GM12878 (cell line): ENCODE results near the gene PURA. TPM values are rescaled to one million over a fixed set of nuclear protein-coding genes. Genes with fewer than 3 reads are reported as not detected.

ENCODE experiments used
- ATAC-seq: fragments of 200-7000 bp; cut with Tn5 transposase; 3 replicates; pipeline ENCODE4 v1.9.1; 2020; ENCODE audit warnings: mild to moderate bottlenecking, moderate library complexity
- BruUV-seq: library from RNA; stranded (reverse); fragments of 400-500 nt; replicated peaks from 2 replicates; lab custom pipeline; 2021; lab: Mats Ljungman, UMichigan
- CTCF ChIA-PET: fragments of 300-600 bp; sonication (Branson Sonifier 250); formaldehyde crosslinking; extraction: SDS; loops from one replicate; lab custom pipeline; 2021; ENCODE audit warnings: inconsistent platforms; lab: Yijun Ruan, JAX
- POLR2A ChIA-PET: fragments of 350-600 bp; formaldehyde crosslinking; extraction: SDS; loops from one replicate; lab custom pipeline; 2021; ENCODE audit warnings: inconsistent platforms; lab: Charles Lee
- RAD21 ChIA-PET: fragments of 300-600 bp; sonication (Branson Sonifier 250); formaldehyde crosslinking; loops from one replicate; lab custom pipeline; 2023; ENCODE audit warnings: antibody characterized with exemption; ENCODE audit not compliant: unreplicated experiment; lab: Charles Lee
- SMC1A ChIA-PET: fragments of 300-600 bp; sonication (Branson Sonifier 250); formaldehyde crosslinking; loops from one replicate; lab custom pipeline; 2023; ENCODE audit not compliant: unreplicated experiment, uncharacterized antibody; lab: Charles Lee
- DNase-seq: peaks from one replicate; pipeline ENCODE4 v3.0.0-alpha.2; 2011; ENCODE audit warnings: low read depth, low spot score
- FAIRE-seq: peaks from 3 replicates; lab custom pipeline; 2011; peaks lifted over from hg19 to GRCh38; lab: Jason Lieb, UNC
- H2AFZ ChIP-seq: 2 replicates; pipeline ENCODE4 v1.6.0; 2011; ENCODE audit warnings: low read depth, low read length, control low read depth; ENCODE audit not compliant: control insufficient read depth
- H3K27ac ChIP-seq: 2 replicates; pipeline ENCODE4 v1.5.1; 2011; ENCODE audit warnings: control low read depth; ENCODE audit not compliant: control insufficient read depth, insufficient read depth
- H3K27me3 ChIP-seq, 2 experiments: replicated peaks in 1 of 2; 2 replicates each; pipeline versions ENCODE4 v1.6.0 to v1.6.1; 2011; ENCODE audit warnings: low read length in 1 of 2; ENCODE audit not compliant: control insufficient read depth in 2 of 2, insufficient read depth in 2 of 2
- H3K36me3 ChIP-seq, 2 experiments: 2 replicates each; pipeline ENCODE4 v1.5.1; 2011; ENCODE audit warnings: low read length in 1 of 2; ENCODE audit not compliant: control insufficient read depth in 2 of 2, insufficient read depth in 2 of 2
- H3K4me1 ChIP-seq: 2 replicates; pipeline ENCODE4 v1.6.1; 2011; ENCODE audit warnings: mild to moderate bottlenecking, low read length, moderate library complexity, mixed read lengths; ENCODE audit not compliant: control insufficient read depth, insufficient read depth
- H3K4me2 ChIP-seq: 2 replicates; pipeline ENCODE4 v1.6.0; 2011; ENCODE audit warnings: control low read depth; ENCODE audit not compliant: control insufficient read depth, insufficient read depth
- H3K4me3 ChIP-seq: fragments of 200-600 bp; sonication (generic); 2 replicates; pipeline ENCODE4 v1.5.1; 2016
- H3K79me2 ChIP-seq: 2 replicates; pipeline ENCODE4 v1.6.0; 2011; ENCODE audit warnings: low read length; ENCODE audit not compliant: control insufficient read depth, insufficient read depth
- H3K9ac ChIP-seq: 2 replicates; pipeline ENCODE4 v1.8.0; 2011; ENCODE audit warnings: low read length, control low read depth, mixed read lengths; ENCODE audit not compliant: control insufficient read depth, insufficient read depth
- H3K9me3 ChIP-seq: replicated peaks from 3 replicates; pipeline ENCODE4 v1.5.1; 2011; ENCODE audit warnings: mild to moderate bottlenecking, low read length; ENCODE audit not compliant: control insufficient read depth, insufficient read depth
- H4K20me1 ChIP-seq: 2 replicates; pipeline ENCODE4 v1.6.0; 2011; ENCODE audit not compliant: control insufficient read depth, insufficient read depth
- CHD2 ChIP-seq: IDR thresholded peaks from 2 replicates; pipeline ENCODE4 v1.6.1; 2011; ENCODE audit warnings: low read depth, low read length, improper control_type of control experiment, borderline replicate concordance
- CTCF ChIP-seq, 3 experiments: IDR thresholded peaks in 2 of 3; conservative IDR thresholded peaks in 1 of 3; 2 replicates each; pipeline ENCODE4 v1.5.1; 2011; ENCODE audit warnings: low read depth in 3 of 3, low read length in 3 of 3, mild to moderate bottlenecking in 3 of 3, control low read depth in 2 of 3, moderate library complexity in 2 of 3, inconsistent platforms in 1 of 3, mixed read lengths in 1 of 3; ENCODE audit not compliant: control insufficient read depth in 2 of 3, insufficient read depth in 1 of 3; ENCODE audit errors: extremely low read depth in 1 of 3
- E2F4 ChIP-seq: IDR thresholded peaks from 2 replicates; pipeline ENCODE4 v1.6.1; 2012; ENCODE audit warnings: low read depth, low read length, improper control_type of control experiment
- FOS ChIP-seq: IDR thresholded peaks from 3 replicates; pipeline ENCODE4 v1.6.1; 2011; ENCODE audit warnings: borderline replicate concordance; ENCODE audit not compliant: insufficient read length; ENCODE audit errors: extremely low read depth
- MAX ChIP-seq: IDR thresholded peaks from 2 replicates; pipeline ENCODE4 v1.6.1; 2012; ENCODE audit warnings: low read depth, low read length, improper control_type of control experiment
- NR2F1 ChIP-seq: fragments of 450-650 bp; conservative IDR thresholded peaks from 2 replicates; pipeline ENCODE4 v1.6.1; 2017; ENCODE audit warnings: mild to moderate bottlenecking
- NRF1 ChIP-seq: conservative IDR thresholded peaks from 2 replicates; pipeline ENCODE4 v1.6.1; 2011; ENCODE audit warnings: mild to moderate bottlenecking, low read depth, low read length, improper control_type of control experiment
- PML ChIP-seq: IDR thresholded peaks from 2 replicates; pipeline ENCODE4 v1.6.1; 2012; ENCODE audit warnings: low read length, inconsistent platforms
- SMARCA5 ChIP-seq: fragments of 450-650 bp; IDR thresholded peaks from 2 replicates; pipeline ENCODE4 v1.6.1; 2017; ENCODE audit warnings: mild to moderate bottlenecking
- SREBF1 ChIP-seq: IDR thresholded peaks from 2 replicates; pipeline ENCODE4 v1.6.1; 2012; ENCODE audit warnings: mild to moderate bottlenecking, low read length
- ZBTB33 ChIP-seq: fragments of 450-650 bp; IDR thresholded peaks from 2 replicates; pipeline ENCODE4 v1.6.1; 2017; ENCODE audit warnings: mild to moderate bottlenecking
- ZNF687 ChIP-seq: fragments of 450-650 bp; IDR thresholded peaks from 2 replicates; pipeline ENCODE4 v1.6.1; 2017; ENCODE audit warnings: mild to moderate bottlenecking, moderate library complexity
- WGBS: methylation state at CpG from one replicate; pipeline ENCODE4 v1.1.6; 2016; ENCODE audit warnings: low lambda C conversion rate; ENCODE audit not compliant: insufficient replicate concordance, insufficient coverage; ENCODE audit errors: missing lambda C conversion rate; 5-methylcytosine and 5-hydroxymethylcytosine counted together
- in situ Hi-C: fragments of 300-500 bp; cut with MboI; formaldehyde crosslinking; loops from 9 replicates; pipeline ENCODE4 v1.14.3; 2018; ENCODE audit warnings: mixed read lengths
- intact Hi-C: fragments of 100-400 bp; cut with micrococcal nuclease; formaldehyde crosslinking; loops from one replicate; pipeline ENCODE4 v1.14.2; 2022; ENCODE audit not compliant: unreplicated experiment
- polyA plus RNA-seq, 11 experiments: library from polyadenylated mRNA; depleted of rRNA in 4 of 11; unstranded in 6 of 11; stranded (reverse) in 5 of 11; fragments of >200 nt; fragmentation: Nextera tagmentation in 4 of 11; fragmentation: Illumina TruSeq in 1 of 11; extraction: Ambion mirVana in 4 of 11; extraction: Trizol in 1 of 11; gene quantifications; 1 replicate in 1 of 11; 2 replicates in 10 of 11; pipeline versions ENCODE4 v1.2.1 to v1.2.3, GENCODE V29; 2011 to 2016; ENCODE audit warnings: inconsistent platforms in 2 of 11, missing spikeins in 2 of 11, low read depth in 1 of 11
- total RNA-seq, 4 experiments: library from RNA; depleted of rRNA in 3 of 4; stranded (reverse); fragments of >200 nt in 3 of 4; fragmentation: Illumina TruSeq in 1 of 4; extraction: Trizol in 1 of 4; gene quantifications; 2 replicates each; pipeline versions ENCODE4 v1.2.1 to v1.2.3, GENCODE V29; 2013 to 2021

The PURA gene
- total and polyA plus RNA-seq, 10 of the 15 experiments (the other 5 are each of a cell fraction or from before 2014, with no cell fraction given) = 3.3 to 11.8 (median 5.8) TPM

- intact Hi-C loops = no loop called here
- peaks cover 5% of the 10 kb centered on the region for H3K79me2 ChIP-seq
- H3K4me2 ChIP-seq = no peak overlapping the region
- TF ChIP-seq ZBTB33 = no peak
- TF ChIP-seq SMARCA5 = no peak
- TF ChIP-seq SREBF1 = no peak
- TF ChIP-seq E2F4 = no peak
- TF ChIP-seq ZNF687 = no peak
- TF ChIP-seq CHD2 = no peak
- no peak for TF ChIP-seq FOS
- TF ChIP-seq CTCF (IDR thresholded peaks at IDR 0.05 in 2 of 3, conservative IDR thresholded peaks at IDR 0.05 in 1 of 3; ENCODE audit: control insufficient read depth in 2 of 3, extremely low read depth in 1 of 3, insufficient read depth in 1 of 3, low read depth in 3 of 3, low read length in 3 of 3) = no peak
- no peak for TF ChIP-seq MAX
- no peak for TF ChIP-seq PML
- TF ChIP-seq NRF1 = no peak
- no peak for TF ChIP-seq NR2F1
- no peak overlapping the region for H2AFZ ChIP-seq
- H3K27ac ChIP-seq = no peak overlapping the region
- ChIA-PET POLR2A (no interaction called here), RAD21 (no interaction called here), CTCF (interaction anchor here (1.1 to 4.7 kb wide), 5 partner anchors 10 to 40 kb away, joined by 3 to 31 read pairs (median 10); no protein-coding TSS in a partner anchor), SMC1A (interaction anchor here (0.6 to 1.3 kb wide), 4 partner anchors 9 to 31 kb away, joined by 3 to 5 read pairs (median 3); no protein-coding TSS in a partner anchor)
- no peak overlapping the region for H3K9ac ChIP-seq
- H3K9me3 ChIP-seq = no peaks in the 10 kb centered on the region
- H3K36me3 ChIP-seq = no peaks in the 10 kb centered on the region
- DNase-seq (no peak), FAIRE-seq (no peak), ATAC-seq (no peak)
- H3K27me3 ChIP-seq = no peaks in the 10 kb centered on the region
- no TSS peak for BruUV-seq
- H3K4me3 ChIP-seq = no peak overlapping the region
- H4K20me1 ChIP-seq = no peaks in the 10 kb centered on the region
- in situ Hi-C loops = no loop called here
- WGBS = 0% methylated on average over 1 of the region's 1 CpG
- H3K4me1 ChIP-seq = peaks cover 8% of the 10 kb centered on the region
Observed at GRCh38 chr5:140104100-140104499, 9.8 kb upstream of the PURA start.
